Measurements from ENCODE around the gene FAM151B.

DNA sequence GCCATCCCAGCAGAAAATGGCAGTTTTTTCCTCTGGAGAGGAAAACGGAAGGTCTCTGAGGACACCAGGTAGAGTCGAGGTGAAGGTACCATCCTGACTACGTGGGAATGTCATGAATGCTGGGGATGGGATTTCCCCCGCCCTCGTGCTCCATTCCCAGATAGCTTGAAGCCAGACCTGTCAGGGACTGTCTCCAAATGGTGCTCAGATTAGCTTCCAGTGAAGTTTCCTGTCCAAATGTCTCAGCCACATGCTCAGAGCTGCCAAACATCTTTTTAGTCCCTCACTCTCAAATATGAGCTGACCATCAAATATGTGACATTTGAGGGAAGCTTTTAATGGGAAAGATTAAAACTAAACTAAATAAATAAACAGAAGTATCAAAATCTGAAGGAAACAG, 89.8 kb downstream of the FAM151B start:
- TF ChIP-seq POLR2A (IDR thresholded peaks at IDR 0.05) = no peak
- TF ChIP-seq, protein P1, sequence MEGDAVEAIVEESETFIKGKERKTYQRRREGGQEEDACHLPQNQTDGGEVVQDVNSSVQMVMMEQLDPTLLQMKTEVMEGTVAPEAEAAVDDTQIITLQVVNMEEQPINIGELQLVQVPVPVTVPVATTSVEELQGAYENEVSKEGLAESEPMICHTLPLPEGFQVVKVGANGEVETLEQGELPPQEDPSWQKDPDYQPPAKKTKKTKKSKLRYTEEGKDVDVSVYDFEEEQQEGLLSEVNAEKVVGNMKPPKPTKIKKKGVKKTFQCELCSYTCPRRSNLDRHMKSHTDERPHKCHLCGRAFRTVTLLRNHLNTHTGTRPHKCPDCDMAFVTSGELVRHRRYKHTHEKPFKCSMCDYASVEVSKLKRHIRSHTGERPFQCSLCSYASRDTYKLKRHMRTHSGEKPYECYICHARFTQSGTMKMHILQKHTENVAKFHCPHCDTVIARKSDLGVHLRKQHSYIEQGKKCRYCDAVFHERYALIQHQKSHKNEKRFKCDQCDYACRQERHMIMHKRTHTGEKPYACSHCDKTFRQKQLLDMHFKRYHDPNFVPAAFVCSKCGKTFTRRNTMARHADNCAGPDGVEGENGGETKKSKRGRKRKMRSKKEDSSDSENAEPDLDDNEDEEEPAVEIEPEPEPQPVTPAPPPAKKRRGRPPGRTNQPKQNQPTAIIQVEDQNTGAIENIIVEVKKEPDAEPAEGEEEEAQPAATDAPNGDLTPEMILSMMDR (IDR thresholded peaks at IDR 0.05) = no peak

All from body of pancreas (tissue), 4 donors.